IPS-18c (cell line): ENCODE data around the gene KCNAB1.

ENCODE experiments used
- H3K4me3 ChIP-seq: 2 replicates; pipeline ENCODE4 v1.7.0; 2013; ENCODE audit warnings: low read depth, mild to moderate bottlenecking, low read length, moderate library complexity; ENCODE audit not compliant: insufficient read depth
- H3K9me3 ChIP-seq: one replicate; pipeline ENCODE4 v1.6.1; 2013; ENCODE audit warnings: mild to moderate bottlenecking, low read length, moderate library complexity; ENCODE audit not compliant: control insufficient read depth, insufficient read depth

The KCNAB1 gene

DNA sequence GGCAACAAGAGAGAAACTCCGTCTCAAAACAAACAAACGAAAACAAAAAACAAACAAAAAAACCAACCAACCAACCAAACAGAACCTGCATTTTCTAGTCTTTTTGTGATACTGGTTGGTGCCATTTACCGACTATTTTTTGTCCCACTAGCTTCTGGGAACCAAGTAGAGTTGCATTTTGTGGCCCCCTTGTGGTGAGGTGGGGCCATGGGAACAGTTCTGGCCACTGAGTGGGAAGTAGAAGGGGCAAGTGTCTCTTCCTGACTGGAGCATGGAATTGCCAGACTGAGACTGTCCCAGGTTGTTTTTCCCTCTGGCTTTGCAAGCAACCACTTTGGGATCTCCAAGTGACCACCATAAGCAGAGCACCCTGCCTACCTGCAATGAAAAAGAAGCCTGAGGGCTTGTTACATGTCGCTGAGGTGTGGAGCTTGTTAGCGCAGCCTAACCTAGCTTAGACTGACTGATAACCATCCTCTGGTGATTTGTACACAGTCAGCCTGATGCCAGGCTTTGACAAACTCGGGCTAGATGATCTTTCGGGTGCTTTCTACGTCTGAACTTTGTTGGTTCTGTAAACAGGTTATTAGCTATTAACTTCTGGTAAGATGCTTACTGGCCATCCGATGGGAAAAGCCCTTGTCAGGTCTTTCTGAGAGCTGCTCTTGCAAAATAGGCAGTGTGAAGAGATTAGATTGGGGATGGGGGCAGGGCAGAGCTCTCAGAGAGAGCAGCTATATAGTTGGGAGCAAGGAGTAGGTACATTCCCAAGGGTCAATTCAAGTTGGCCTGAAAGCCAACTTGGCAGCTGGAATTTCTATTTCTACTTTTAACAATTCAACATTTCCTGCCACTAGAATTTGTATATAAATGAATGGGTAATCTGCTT lies 262.3 kb downstream of the KCNAB1 start:
- Histone ChIP-seq H3K9me3 (no peaks in the 10 kb centered on the region), H3K4me3 (no peak overlapping the region)

DNA sequence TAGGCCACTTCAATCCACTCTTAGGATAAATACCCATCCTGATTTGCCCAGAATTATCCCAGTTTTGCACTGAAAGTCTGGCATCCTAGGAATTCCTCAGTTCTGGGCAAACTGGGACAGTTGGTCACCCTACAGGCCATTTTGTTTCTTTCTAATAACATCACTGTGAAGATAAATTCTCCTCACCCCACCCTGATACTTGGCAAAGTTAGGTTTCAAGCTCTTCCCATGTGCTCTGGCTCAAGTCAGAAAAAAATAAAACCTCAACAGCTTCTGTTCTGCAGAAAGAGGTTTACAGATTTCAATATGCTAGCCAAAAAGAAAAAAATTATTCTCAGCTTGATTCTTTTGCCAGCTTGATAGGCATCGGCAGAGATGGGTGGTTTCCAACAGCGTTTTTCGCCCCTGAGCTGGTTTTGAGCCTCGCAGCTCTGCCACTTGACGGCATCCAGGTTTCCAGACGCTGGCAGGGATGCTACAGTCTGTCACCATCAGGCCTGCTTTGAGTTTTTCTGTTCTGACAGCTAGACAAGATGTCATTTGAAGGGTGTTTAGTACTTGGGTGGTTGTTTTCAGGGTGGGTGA lies 263.2 kb downstream of the KCNAB1 start:
- Histone ChIP-seq H3K4me3 (no peak overlapping the region), H3K9me3 (no peaks in the 10 kb centered on the region)

DNA sequence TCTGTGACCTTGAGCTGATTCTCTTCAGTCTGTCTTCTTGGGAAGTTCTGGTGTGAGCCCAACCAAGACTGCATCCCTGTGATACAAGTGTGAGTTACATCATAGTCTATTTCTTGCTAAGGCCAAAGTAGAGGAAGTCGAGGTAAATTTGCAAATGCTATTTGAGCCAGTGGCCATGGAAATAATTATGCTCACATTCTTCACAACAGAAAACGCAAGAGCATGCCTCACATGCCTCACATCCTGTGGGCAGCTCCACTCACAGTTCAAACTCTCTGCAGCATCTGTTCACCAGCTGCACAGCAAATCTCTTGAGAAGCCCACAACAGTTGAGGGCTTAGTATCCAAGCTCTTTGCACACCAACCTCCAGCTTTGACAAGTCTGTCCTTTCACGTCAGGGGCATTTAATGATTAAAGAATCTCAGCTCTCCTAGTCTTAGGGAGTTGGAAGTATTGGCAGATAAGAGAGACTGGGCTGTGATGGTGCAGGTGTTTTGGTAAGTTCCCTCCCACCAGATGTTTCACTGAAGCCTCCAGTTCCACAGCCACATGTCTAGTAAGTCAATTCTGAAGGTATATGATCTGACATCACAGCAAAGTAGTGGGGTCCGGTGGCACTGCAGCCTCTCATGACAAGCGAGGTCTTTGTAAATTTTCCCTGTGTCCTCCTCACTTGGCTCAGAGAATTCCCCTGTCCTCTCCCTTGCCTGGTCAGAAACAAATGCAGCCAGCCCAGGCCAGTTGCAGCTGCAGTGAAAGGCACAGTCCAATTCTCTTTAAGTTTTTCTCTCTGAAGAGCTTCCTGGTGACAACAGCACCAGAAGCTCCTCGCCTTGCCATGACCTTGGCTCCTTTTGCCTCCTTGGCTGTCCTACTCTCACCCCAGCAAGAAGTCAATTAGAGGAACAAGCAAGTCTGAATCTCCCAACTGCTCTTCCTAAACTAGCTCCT lies 268.4 kb downstream of the KCNAB1 start:
- Histone ChIP-seq H3K9me3 (no peaks in the 10 kb centered on the region), H3K4me3 (no peak overlapping the region)

DNA sequence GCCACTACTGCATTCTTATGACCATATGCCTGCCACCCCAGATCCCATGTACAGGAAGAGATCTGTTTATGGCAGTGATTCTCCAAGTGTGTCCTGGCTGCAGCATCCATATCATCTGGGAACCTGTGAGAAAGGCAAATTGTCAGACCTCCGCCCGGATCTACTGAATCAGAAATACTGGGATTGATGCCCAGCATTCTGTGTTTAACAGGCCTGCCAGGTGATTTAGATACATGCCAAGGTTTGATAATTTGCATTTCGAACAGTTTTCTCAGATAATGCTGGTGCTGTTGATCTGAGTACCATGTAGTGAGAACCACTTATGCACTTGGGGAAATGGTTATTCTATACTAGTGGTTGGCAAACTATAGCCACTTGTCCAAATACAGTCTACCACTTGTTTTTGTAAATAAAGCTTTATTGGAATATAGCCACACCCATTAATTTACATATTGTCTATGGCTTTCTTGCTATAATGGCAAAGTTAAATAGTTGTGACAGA lies 269.1 kb downstream of the KCNAB1 start:
- Histone ChIP-seq H3K9me3 (no peaks in the 10 kb centered on the region), H3K4me3 (no peak overlapping the region)

DNA sequence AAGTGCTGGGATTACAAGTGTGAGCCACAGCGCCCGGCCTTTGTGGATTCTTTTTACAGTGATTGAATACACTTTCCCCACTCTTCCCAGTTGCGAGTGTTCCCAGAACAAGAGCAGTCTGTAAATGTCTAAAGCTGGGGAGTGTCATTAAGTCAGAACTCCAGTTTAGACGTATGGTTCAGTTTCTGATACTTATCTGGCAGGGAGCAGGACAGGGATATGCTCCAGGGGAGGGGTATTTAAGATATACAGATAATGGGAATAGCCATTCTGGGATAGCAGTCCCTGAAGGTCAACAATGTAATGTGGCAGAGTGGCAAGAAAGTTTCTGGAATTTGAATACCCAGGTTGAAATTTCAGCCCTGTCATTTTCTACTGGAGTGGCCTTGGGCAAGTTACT lies 270.5 kb downstream of the KCNAB1 start:
- H3K9me3 ChIP-seq, result no peaks in the 10 kb centered on the region
- H3K4me3 ChIP-seq, result no peak overlapping the region

DNA sequence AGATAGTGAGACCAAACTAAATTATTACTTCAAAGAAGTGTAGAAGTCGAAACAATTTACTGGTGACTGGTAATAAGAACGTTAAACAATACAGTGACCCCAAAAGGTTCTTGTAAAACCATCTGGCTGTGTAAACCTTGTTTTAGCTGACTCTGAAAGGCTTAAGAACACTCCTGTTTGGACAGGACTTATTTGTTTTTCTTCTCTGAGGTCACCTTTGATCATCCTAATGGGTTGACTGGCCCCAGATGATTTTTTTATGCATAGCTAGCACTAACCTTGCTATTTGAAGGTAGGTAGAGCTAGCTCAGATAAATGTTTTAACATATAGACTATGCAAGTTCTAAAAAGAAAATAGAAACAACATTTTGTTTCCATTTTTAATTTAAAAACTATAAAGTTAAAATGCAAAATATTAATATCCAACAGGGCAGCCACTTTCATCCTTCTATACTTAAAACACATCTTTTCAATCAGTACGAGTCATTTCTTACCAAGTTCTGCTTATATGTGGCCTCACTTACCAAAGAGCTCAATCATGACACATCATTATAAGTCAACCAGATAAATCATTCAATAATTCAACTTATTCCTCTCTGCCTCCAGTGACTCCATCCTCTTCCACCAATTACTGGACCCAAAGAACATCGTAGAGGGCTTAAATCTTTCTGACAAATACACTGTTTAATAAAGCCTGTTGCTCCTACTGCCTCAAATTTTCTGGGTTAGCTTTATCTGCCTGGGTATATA lies 275.8 kb downstream of the KCNAB1 start:
- H3K9me3 ChIP-seq, result no peaks in the 10 kb centered on the region
- no peak overlapping the region for H3K4me3 ChIP-seq

DNA sequence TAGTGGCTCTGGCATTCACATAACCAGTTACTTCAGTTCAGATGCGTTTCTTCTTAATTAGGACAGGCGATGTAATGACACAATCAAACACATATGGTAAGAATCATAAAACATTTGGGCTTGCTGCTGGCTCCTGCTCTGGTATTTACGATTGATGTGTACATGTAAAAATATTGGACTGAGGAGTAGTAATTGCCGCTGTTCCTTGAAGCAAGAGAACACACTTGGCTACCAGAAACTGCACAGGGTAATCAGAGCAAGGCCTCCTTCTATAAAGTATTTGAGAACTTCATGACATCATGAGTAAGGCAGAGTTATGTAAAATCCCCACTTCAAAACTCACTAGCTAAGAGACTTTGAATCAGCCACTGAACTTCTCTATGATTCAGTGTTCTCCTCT lies 276.5 kb downstream of the KCNAB1 start:
- H3K9me3 ChIP-seq, result no peaks in the 10 kb centered on the region
- H3K4me3 ChIP-seq, result no peak overlapping the region

DNA sequence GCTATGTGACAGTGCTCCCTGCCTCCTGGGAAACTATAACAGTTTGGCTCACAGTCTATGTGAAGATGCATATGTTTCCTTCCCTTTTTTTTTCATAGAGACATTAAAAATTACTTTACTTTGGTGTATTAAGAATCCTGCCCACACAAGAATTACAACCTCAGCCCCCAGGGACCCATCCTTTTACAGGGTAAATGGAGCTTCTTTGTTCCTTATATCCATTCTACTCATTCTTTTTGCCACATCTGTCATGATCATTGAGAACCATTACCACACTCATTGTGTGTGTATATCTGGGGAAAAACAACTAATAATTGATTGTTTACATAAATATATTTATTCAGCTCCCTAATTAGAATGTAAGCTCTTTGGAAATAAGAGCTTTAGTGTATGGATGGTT lies 277.2 kb downstream of the KCNAB1 start:
- Histone ChIP-seq H3K4me3 (no peak overlapping the region), H3K9me3 (no peaks in the 10 kb centered on the region)

DNA sequence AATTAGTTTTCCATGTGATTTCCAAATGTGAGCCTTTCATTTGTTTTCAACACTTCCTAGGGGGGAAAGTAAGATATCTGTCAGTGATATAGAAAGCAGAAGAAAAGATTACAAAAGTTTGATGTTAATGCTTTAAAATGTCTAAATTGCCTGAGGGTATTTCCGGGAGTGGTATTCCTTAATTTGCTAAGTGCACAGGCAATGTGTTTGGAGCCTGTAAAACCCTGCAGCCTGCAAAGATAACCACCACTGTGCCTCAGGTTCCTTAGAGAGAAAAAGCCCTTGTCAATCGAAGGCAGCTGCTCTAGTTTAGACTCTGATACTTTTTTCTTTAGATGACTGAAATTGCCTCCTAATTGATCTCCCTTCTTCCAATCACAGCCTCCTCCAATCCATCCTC lies 279.7 kb downstream of the KCNAB1 start:
- no peaks in the 10 kb centered on the region for H3K9me3 ChIP-seq
- no peak overlapping the region for H3K4me3 ChIP-seq

DNA sequence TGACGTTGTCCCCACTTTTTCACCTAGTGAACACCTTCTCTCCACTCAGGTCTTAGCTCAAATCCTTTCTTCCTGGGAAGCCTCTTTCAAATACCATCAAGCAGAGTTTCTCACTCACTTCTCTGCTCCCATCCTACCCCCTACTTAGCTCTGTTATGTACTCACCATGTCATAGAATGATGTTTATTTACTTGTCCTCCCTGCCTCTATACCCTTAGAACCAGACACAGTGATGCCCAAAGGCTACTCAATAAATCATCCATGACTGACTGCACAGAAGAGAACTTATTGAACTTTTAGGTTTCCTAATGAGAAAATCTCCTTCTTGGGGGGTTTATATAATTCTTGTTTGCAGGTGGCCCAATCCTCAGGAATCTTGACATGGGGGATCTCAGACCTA lies 280.4 kb downstream of the KCNAB1 start:
- H3K9me3 ChIP-seq, result no peaks in the 10 kb centered on the region
- no peak overlapping the region for H3K4me3 ChIP-seq

DNA sequence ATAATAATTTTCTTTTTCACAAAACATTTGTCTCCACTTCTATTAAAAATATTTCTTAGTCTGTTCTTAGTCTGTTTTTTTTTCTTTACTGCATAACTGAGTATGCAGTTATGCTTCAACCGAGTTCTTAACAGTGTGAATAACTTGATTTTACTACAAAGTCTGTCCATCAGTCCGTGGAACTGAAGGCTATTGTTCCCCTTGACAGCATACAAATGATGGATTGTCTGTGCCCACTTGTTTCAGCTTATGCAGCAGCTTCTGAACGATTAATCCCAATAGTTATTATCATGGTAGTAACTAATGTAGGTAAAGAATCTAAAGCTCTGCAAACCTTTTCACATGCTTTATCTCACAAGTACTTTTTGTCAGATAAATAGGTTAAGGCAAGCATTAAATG lies 283.8 kb downstream of the KCNAB1 start:
- Histone ChIP-seq H3K4me3 (no peak overlapping the region), H3K9me3 (no peaks in the 10 kb centered on the region)

DNA sequence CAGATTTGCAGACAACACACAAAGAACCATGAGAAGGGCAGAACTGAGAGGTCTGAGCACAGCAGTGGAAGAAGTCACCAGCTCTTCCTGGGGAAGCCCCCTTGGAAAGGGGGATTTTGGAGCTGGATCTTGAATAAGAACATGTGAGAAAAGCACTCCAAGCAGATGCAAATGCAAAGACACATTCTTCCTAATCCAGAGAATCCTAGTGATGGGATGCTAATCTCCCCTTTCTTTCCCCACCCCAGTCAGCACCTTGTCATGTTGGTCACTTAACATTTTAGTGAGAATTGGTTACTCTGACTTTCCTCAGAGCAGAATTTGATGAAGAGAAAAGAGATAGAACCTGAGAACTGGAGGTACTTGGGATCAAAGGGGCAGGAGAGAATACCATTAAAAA lies 286.0 kb downstream of the KCNAB1 start:
- Histone ChIP-seq H3K4me3 (no peak overlapping the region), H3K9me3 (no peaks in the 10 kb centered on the region)

DNA sequence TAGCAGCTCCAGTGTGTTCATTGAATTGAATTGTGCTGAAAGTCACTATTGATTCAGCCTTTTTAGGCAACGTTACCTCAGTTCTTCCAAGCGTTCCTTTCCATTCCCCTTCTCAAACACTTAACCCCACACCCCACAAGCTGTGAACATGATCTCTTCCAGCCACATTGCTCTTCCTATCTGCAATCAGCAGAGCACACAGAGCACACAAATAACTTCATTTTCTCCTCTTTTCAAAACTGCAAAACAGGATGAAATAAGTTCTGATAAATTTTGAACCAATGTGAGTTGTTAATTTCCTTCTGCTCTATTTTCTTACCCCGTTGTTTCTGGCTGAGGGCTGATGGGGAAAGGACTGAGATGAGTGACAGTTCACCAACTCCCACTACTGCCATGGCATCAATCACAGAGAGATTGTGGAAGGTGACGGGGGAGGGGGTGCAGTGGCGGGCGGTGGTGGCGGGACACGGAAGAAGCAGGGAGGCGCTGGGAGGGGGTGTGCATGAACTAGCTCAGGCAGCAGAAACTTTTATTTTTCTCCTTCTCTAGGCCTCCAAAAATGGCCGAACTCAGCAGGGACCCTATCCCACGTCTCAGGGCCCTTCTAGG lies 287.3 kb downstream of the KCNAB1 start:
- Histone ChIP-seq H3K9me3 (no peaks in the 10 kb centered on the region), H3K4me3 (no peak overlapping the region)

DNA sequence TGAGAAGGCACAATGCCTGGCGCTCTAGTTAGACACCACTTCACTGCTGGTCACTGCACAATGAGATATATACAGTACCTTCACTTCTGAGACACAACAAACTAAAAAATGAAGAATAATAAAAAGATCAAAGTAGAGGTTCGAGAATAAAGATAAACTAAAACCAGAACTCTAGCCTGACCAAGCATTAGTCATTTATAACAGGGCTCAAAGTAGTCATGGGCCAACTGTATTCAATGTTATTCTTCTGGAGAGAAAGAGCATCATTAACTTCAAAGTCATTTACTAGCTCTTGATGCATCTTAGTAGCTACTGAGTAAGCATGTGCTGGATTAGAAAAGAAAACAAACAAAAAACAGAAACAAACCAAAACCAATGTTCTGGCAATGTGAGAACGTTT lies 289.3 kb downstream of the KCNAB1 start:
- no peaks in the 10 kb centered on the region for H3K9me3 ChIP-seq
- H3K4me3 ChIP-seq, result no peak overlapping the region

DNA sequence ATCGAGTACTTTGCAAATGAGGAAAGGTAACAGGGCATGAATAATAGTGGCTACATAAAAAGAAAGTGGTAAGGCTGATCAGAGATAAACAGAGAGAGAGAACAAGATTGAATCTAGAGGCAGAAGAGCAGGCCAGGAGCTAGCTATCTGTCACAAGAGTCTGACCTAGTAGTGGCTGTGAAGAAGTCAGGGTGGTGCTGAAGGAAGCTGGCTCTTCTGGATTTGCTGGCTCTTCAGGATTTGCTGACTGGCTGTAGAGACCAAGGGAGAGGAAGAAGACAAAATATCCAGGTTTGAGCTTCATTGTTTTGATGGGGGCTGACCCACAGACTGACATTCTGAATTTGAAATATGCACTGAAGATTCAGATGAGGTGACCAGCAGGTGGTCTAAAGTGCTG lies 292.2 kb downstream of the KCNAB1 start:
- no peaks in the 10 kb centered on the region for H3K9me3 ChIP-seq
- H3K4me3 ChIP-seq, result no peak overlapping the region

DNA sequence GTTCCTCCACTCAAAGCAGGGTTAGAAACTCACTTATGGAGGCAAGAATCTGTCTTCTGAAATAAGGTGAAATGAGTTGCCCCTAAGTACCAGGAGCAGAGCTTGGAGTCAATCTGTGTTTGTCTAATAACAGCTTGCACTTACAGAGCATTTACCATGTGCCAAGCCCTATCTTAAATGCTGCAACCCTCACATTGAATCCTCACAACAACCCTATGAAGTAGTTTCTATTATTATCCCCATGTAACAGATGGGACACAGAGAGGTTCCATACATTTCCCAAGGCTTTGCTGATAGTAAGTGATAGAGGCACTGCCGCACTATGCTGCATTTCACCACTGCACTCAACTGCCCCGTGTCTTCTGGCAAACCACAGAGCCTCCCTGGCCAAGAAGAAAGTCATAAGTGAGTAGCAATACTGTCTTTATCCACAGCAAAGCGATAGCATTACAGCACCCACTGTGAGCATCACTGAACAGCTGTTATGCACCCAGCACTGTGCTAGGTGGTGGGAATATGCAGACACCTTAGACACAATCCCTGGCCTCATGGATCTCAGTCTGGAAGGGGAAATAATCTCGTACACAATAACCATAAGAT lies 293.0 kb downstream of the KCNAB1 start:
- Histone ChIP-seq H3K9me3 (no peaks in the 10 kb centered on the region), H3K4me3 (no peak overlapping the region)
